ENCODE results near the gene TJAP1.

The TJAP1 gene

GRCh38 chr6:43436577-43437282 is 40.6 kb upstream of the TJAP1 start:
- H3K4me3 ChIP-seq (ENCODE audit: insufficient read depth, low read depth, low read length, poor library complexity, severe bottlenecking): no peak overlapping the region
- H3K36me3 ChIP-seq (ENCODE audit: control insufficient read depth, insufficient read depth, low read length): peaks cover 47% of the 10 kb centered on the region
- no peaks in the 10 kb centered on the region for H3K4me1 ChIP-seq (ENCODE audit: control insufficient read depth, insufficient read depth, low read length, poor library complexity, severe bottlenecking)
- no peak for DNase-seq
- H3K27me3 ChIP-seq (replicated peaks; ENCODE audit: control insufficient read depth, insufficient read depth, low read length, poor library complexity, severe bottlenecking): no peaks in the 10 kb centered on the region
- no peaks in the 10 kb centered on the region for H3K9me3 ChIP-seq (ENCODE audit: control insufficient read depth, low read length)
- H3K27ac ChIP-seq (ENCODE audit: insufficient read depth, low read length, poor library complexity, severe bottlenecking): no peak overlapping the region

GRCh38 chr6:43437700-43438099 is 39.7 kb upstream of the TJAP1 start:
- H3K27ac ChIP-seq (ENCODE audit: insufficient read depth, low read length, poor library complexity, severe bottlenecking): no peak overlapping the region
- no peaks in the 10 kb centered on the region for H3K9me3 ChIP-seq (ENCODE audit: control insufficient read depth, low read length)
- H3K36me3 ChIP-seq (ENCODE audit: control insufficient read depth, insufficient read depth, low read length): peaks cover 46% of the 10 kb centered on the region
- no peaks in the 10 kb centered on the region for H3K4me1 ChIP-seq (ENCODE audit: control insufficient read depth, insufficient read depth, low read length, poor library complexity, severe bottlenecking)
- no peak overlapping the region for H3K4me3 ChIP-seq (ENCODE audit: insufficient read depth, low read depth, low read length, poor library complexity, severe bottlenecking)
- no peaks in the 10 kb centered on the region for H3K27me3 ChIP-seq (replicated peaks; ENCODE audit: control insufficient read depth, insufficient read depth, low read length, poor library complexity, severe bottlenecking)
- DNase-seq: no peak

DNA sequence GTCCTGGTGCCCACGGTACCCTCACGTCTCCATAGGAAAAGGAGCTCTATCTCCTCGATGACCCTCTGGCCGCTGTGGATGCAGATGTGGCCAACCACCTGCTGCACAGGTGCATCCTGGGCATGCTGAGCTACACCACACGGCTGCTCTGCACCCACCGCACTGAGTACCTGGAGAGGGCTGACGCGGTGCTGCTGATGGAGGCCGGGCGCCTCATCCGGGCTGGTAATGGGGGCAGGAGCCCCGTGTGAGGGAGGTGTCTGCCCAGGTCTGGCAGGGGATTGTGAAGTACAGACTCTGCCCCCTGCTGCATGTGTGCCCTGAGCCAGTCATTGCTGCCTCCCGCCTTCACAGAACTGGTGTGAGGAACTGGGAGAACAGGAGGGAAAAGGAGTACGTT is 34.4 kb upstream of the TJAP1 start:
- Histone ChIP-seq H3K4me1 (ENCODE audit: control insufficient read depth, insufficient read depth, low read length, poor library complexity, severe bottlenecking) (no peaks in the 10 kb centered on the region), H3K27ac (ENCODE audit: insufficient read depth, low read length, poor library complexity, severe bottlenecking) (no peak overlapping the region), H3K27me3 (replicated peaks; ENCODE audit: control insufficient read depth, insufficient read depth, low read length, poor library complexity, severe bottlenecking) (no peaks in the 10 kb centered on the region), H3K4me3 (ENCODE audit: insufficient read depth, low read depth, low read length, poor library complexity, severe bottlenecking) (no peak overlapping the region), H3K36me3 (ENCODE audit: control insufficient read depth, insufficient read depth, low read length) (peaks cover 63% of the 10 kb centered on the region), H3K9me3 (ENCODE audit: control insufficient read depth, low read length) (no peaks in the 10 kb centered on the region)
- DNase-seq: no peak

DNA sequence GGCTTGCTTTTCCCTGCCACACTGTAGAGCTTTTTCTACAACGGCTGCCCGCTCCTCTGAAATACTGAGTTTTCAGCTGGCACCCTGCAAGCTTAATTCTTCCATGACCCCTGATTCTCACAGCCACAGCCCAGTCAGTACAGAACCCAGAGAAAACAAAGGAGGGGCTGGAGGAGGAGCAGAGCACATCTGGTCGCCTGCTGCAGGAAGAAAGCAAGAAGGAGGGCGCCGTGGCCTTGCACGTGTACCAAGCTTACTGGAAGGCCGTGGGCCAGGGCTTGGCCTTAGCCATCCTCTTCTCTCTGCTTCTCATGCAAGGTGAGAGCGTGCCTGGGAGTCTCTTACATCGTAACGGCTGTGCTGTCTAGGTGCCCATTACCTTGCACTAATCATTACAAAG is 33.3 kb upstream of the TJAP1 start:
- Histone ChIP-seq H3K4me3 (ENCODE audit: insufficient read depth, low read depth, low read length, poor library complexity, severe bottlenecking) (no peak overlapping the region), H3K36me3 (ENCODE audit: control insufficient read depth, insufficient read depth, low read length) (peaks cover 67% of the 10 kb centered on the region), H3K27ac (ENCODE audit: insufficient read depth, low read length, poor library complexity, severe bottlenecking) (no peak overlapping the region), H3K9me3 (ENCODE audit: control insufficient read depth, low read length) (no peaks in the 10 kb centered on the region), H3K27me3 (replicated peaks; ENCODE audit: control insufficient read depth, insufficient read depth, low read length, poor library complexity, severe bottlenecking) (no peaks in the 10 kb centered on the region), H3K4me1 (ENCODE audit: control insufficient read depth, insufficient read depth, low read length, poor library complexity, severe bottlenecking) (no peaks in the 10 kb centered on the region)
- DNase-seq: no peak

DNA sequence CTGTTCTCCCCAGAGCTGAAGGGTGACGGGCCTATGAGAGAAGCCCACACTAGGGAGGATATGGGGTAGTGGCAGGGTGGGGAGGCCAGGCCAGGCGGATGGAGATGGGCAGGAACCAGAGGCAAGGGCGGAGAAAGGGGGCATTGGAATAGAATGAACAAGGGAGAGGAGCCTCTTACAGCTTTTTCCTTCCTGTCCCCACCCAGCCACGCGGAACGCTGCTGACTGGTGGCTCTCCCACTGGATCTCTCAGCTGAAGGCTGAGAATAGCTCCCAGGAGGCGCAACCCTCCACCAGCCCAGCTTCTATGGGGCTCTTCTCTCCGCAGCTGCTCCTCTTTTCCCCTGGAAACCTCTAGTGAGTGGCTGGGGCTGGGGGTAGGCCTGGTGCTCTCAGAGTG is 32.8 kb upstream of the TJAP1 start:
- no peaks in the 10 kb centered on the region for H3K9me3 ChIP-seq (ENCODE audit: control insufficient read depth, low read length)
- H3K4me3 ChIP-seq (ENCODE audit: insufficient read depth, low read depth, low read length, poor library complexity, severe bottlenecking): no peak overlapping the region
- H3K27me3 ChIP-seq (replicated peaks; ENCODE audit: control insufficient read depth, insufficient read depth, low read length, poor library complexity, severe bottlenecking): no peaks in the 10 kb centered on the region
- peaks cover 72% of the 10 kb centered on the region for H3K36me3 ChIP-seq (ENCODE audit: control insufficient read depth, insufficient read depth, low read length)
- H3K4me1 ChIP-seq (ENCODE audit: control insufficient read depth, insufficient read depth, low read length, poor library complexity, severe bottlenecking): no peaks in the 10 kb centered on the region
- no peak for DNase-seq
- no peak overlapping the region for H3K27ac ChIP-seq (ENCODE audit: insufficient read depth, low read length, poor library complexity, severe bottlenecking)

- Histone ChIP-seq H3K27me3 (replicated peaks; ENCODE audit: control insufficient read depth, insufficient read depth, low read length, poor library complexity, severe bottlenecking) (no peaks in the 10 kb centered on the region), H3K4me1 (ENCODE audit: control insufficient read depth, insufficient read depth, low read length, poor library complexity, severe bottlenecking) (no peaks in the 10 kb centered on the region), H3K4me3 (ENCODE audit: insufficient read depth, low read depth, low read length, poor library complexity, severe bottlenecking) (no peak overlapping the region), H3K9me3 (ENCODE audit: control insufficient read depth, low read length) (no peaks in the 10 kb centered on the region), H3K27ac (ENCODE audit: insufficient read depth, low read length, poor library complexity, severe bottlenecking) (no peak overlapping the region), H3K36me3 (ENCODE audit: control insufficient read depth, insufficient read depth, low read length) (peaks cover 82% of the 10 kb centered on the region)
- DNase-seq: no peak
Measured at GRCh38 chr6:43445576-43445975, 31.8 kb upstream of the TJAP1 start.

DNA sequence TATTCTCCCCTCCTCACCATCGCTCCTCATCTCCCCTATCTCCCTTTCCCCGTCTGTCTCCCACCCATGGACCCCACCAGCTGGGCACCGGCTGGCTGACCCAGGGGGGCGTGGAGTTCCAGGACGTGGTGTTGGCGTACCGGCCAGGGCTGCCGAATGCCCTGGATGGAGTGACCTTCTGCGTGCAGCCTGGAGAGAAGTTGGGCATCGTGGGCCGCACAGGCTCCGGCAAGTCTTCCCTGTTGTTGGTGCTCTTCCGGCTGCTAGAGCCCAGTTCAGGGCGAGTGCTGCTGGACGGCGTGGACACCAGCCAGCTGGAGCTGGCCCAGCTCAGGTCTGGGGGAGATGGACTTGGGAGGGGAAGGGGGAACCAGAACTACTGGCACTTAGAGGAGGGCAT is 29.8 kb upstream of the TJAP1 start:
- H3K4me3 ChIP-seq (ENCODE audit: insufficient read depth, low read depth, low read length, poor library complexity, severe bottlenecking): no peak overlapping the region
- H3K9me3 ChIP-seq (ENCODE audit: control insufficient read depth, low read length): no peaks in the 10 kb centered on the region
- peaks cover 75% of the 10 kb centered on the region for H3K36me3 ChIP-seq (ENCODE audit: control insufficient read depth, insufficient read depth, low read length)
- no peaks in the 10 kb centered on the region for H3K4me1 ChIP-seq (ENCODE audit: control insufficient read depth, insufficient read depth, low read length, poor library complexity, severe bottlenecking)
- DNase-seq: no peak
- no peak overlapping the region for H3K27ac ChIP-seq (ENCODE audit: insufficient read depth, low read length, poor library complexity, severe bottlenecking)
- H3K27me3 ChIP-seq (replicated peaks; ENCODE audit: control insufficient read depth, insufficient read depth, low read length, poor library complexity, severe bottlenecking): no peaks in the 10 kb centered on the region

- H3K9me3 ChIP-seq (ENCODE audit: control insufficient read depth, low read length): no peaks in the 10 kb centered on the region
- peaks cover 62% of the 10 kb centered on the region for H3K36me3 ChIP-seq (ENCODE audit: control insufficient read depth, insufficient read depth, low read length)
- H3K27ac ChIP-seq (ENCODE audit: insufficient read depth, low read length, poor library complexity, severe bottlenecking): no peak overlapping the region
- H3K4me3 ChIP-seq (ENCODE audit: insufficient read depth, low read depth, low read length, poor library complexity, severe bottlenecking): no peak overlapping the region
- DNase-seq: no peak
- no peaks in the 10 kb centered on the region for H3K27me3 ChIP-seq (replicated peaks; ENCODE audit: control insufficient read depth, insufficient read depth, low read length, poor library complexity, severe bottlenecking)
- H3K4me1 ChIP-seq (ENCODE audit: control insufficient read depth, insufficient read depth, low read length, poor library complexity, severe bottlenecking): no peaks in the 10 kb centered on the region
Measured at GRCh38 chr6:43448916-43449315, 28.5 kb upstream of the TJAP1 start.

- H3K4me1 ChIP-seq (ENCODE audit: control insufficient read depth, insufficient read depth, low read length, poor library complexity, severe bottlenecking): peaks cover 7% of the 10 kb centered on the region
Measured at GRCh38 chr6:43450699-43451131, 26.7 kb upstream of the TJAP1 start.

DNA sequence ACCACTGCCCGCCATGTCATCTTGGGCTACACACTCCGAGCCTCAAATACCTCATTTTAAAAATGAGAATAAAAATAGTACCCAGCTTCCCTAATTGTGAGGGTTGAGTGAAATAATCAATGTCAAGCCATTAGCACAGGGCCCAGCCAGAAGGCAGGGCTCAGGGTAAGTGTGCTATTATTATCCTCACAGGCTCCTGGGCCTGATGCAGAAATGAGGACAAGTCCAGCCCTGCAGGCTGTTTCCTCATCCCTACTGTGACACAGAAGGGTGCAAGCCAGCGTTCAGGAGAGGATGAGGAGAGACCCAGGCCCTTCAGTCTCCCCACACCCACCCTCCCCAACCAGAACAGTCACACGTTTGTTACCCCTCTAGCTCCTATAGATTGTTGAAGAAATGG is 26.0 kb upstream of the TJAP1 start:
- peaks cover 39% of the 10 kb centered on the region for H3K36me3 ChIP-seq (ENCODE audit: control insufficient read depth, insufficient read depth, low read length)
- H3K4me1 ChIP-seq (ENCODE audit: control insufficient read depth, insufficient read depth, low read length, poor library complexity, severe bottlenecking): peaks cover 12% of the 10 kb centered on the region
- H3K9me3 ChIP-seq (ENCODE audit: control insufficient read depth, low read length): no peaks in the 10 kb centered on the region
- no peak overlapping the region for H3K4me3 ChIP-seq (ENCODE audit: insufficient read depth, low read depth, low read length, poor library complexity, severe bottlenecking)
- no peaks in the 10 kb centered on the region for H3K27me3 ChIP-seq (replicated peaks; ENCODE audit: control insufficient read depth, insufficient read depth, low read length, poor library complexity, severe bottlenecking)
- H3K27ac ChIP-seq (ENCODE audit: insufficient read depth, low read length, poor library complexity, severe bottlenecking): no peak overlapping the region
- no peak for DNase-seq

More at GRCh38 chr6:43450699-43451131, 26.7 kb upstream of the TJAP1 start:
- H3K4me3 ChIP-seq (ENCODE audit: insufficient read depth, low read depth, low read length, poor library complexity, severe bottlenecking): no peak overlapping the region
- no peaks in the 10 kb centered on the region for H3K9me3 ChIP-seq (ENCODE audit: control insufficient read depth, low read length)
- H3K27me3 ChIP-seq (replicated peaks; ENCODE audit: control insufficient read depth, insufficient read depth, low read length, poor library complexity, severe bottlenecking): no peaks in the 10 kb centered on the region
- no peak for DNase-seq
- no peak overlapping the region for H3K27ac ChIP-seq (ENCODE audit: insufficient read depth, low read length, poor library complexity, severe bottlenecking)
- H3K36me3 ChIP-seq (ENCODE audit: control insufficient read depth, insufficient read depth, low read length): peaks cover 45% of the 10 kb centered on the region

Measured in effector memory CD4-positive, alpha-beta T cell (primary cell).